Epithelial cell of esophagus (primary cell): ENCODE data around the gene TEX11.
A peak's percentile ranks its signal among the peaks of the same experiment; 100 is the strongest.
"Not testable (repeated sequence)": the region's sequence is repeated elsewhere in the genome, so short reads cannot be mapped to it uniquely, and the experiment has no call there.

Source experiments
- DNase-seq: peaks from one replicate; pipeline ENCODE4 v3.0.0; 2010; ENCODE audit warnings: low read depth
- H3K4me3 ChIP-seq: 2 replicates; pipeline ENCODE4 v1.5.1; 2011; ENCODE audit warnings: mild to moderate bottlenecking, low read length, control low read depth
- CTCF ChIP-seq: IDR thresholded peaks from 2 replicates; pipeline ENCODE4 v1.5.1; 2011; ENCODE audit warnings: low read depth, mild to moderate bottlenecking, low read length, control low read depth, inconsistent platforms; ENCODE audit not compliant: insufficient read depth; ENCODE audit errors: missing control alignments

The TEX11 gene

GRCh38 chrX:70621743-70622142 is 286.8 kb downstream of the TEX11 start:
- no peak for TF ChIP-seq CTCF
- H3K4me3 ChIP-seq: no peak overlapping the region
- DNase-seq: no peak

- TF ChIP-seq CTCF: no peak
Observed at GRCh38 chrX:70618467-70618866, 290.0 kb downstream of the TEX11 start.

GRCh38 chrX:70613295-70613694 is 295.2 kb downstream of the TEX11 start:
- peak; percentile 50 for DNase-seq
- H3K4me3 ChIP-seq: no peak overlapping the region
- no peak for TF ChIP-seq CTCF

More at GRCh38 chrX:70618467-70618866, 290.0 kb downstream of the TEX11 start:
- no peak overlapping the region for H3K4me3 ChIP-seq
- no peak for DNase-seq

GRCh38 chrX:70605352-70605751 is 303.2 kb downstream of the TEX11 start:
- no peak for DNase-seq
- TF ChIP-seq CTCF: no peak
- H3K4me3 ChIP-seq: no peak overlapping the region

- DNase-seq: peak; percentile 90
Observed at GRCh38 chrX:70592091-70592490, 316.4 kb downstream of the TEX11 start.

GRCh38 chrX:70587158-70587557 is 321.4 kb downstream of the TEX11 start:
- H3K4me3 ChIP-seq, DNase-seq: not testable (repeated sequence)

More at GRCh38 chrX:70592091-70592490, 316.4 kb downstream of the TEX11 start:
- no peak overlapping the region for H3K4me3 ChIP-seq
- TF ChIP-seq CTCF: no peak

- no peak for DNase-seq
- TF ChIP-seq CTCF: no peak
Observed at GRCh38 chrX:70577442-70577841, 331.1 kb downstream of the TEX11 start.

GRCh38 chrX:70569922-70570576 is 338.5 kb downstream of the TEX11 start:
- H3K4me3 ChIP-seq: not testable (repeated sequence)
- DNase-seq: peak; percentile 16

More at GRCh38 chrX:70577442-70577841, 331.1 kb downstream of the TEX11 start:
- no peak overlapping the region for H3K4me3 ChIP-seq
